SKM-1 (cell line): ENCODE measurements around the gene EMSY.
A peak's percentile ranks its signal among the peaks of the same experiment; 100 is the strongest.

Source experiments
- DNase-seq: peaks from one replicate; lab custom pipeline; 2025; ENCODE audit not compliant: unreplicated experiment; lab: John Stamatoyannopoulos, UW

Gene EMSY

GRCh38 chr11:76456571-76456970, 11.8 kb downstream of the EMSY start:
- no peak for DNase-seq

DNA sequence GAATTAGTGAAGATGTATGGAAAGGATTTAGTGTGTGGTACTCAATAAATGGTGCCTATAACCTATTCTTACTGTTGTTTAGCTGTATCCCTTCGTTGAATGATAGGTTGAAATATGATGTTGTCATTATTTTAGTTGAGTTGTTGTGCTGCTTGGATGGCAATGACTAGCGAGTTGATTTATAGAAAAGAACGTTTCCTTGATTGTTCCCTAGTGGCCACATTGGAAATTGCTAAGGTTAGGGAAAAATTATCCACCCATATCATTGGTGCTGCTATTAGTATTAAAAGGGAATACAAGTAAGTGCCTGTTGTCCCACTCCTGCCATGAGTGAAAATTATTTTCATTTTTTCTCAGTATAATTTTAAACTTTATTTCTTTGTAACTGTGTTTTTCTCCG, 14.5 kb downstream of the EMSY start:
- DNase-seq, result peak; percentile 25

DNA sequence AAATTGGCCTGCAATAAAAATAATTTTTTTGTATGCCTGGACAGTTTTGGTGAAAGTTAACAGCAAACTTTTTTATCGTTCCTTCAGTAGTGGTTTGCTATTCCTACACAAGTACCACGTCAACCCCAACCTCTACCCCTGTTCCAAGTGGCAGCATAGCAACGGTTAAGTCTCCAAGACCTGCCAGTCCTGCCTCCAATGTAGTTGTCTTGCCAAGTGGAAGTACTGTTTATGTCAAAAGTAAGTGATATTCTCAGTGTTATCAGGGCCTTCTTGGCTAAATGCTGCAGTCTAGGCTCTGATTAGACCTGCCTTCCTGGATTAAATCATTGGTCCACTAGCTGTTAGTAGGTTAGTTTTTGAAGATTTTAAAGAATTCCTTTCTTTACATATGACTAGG, 15.0 kb downstream of the EMSY start:
- DNase-seq, result no peak

GRCh38 chr11:76462317-76462716, 17.5 kb downstream of the EMSY start:
- DNase-seq, result no peak

- DNase-seq, result no peak
These were observed 20.9 kb downstream of the EMSY start for GRCh38 chr11:76465701-76466100.

DNA sequence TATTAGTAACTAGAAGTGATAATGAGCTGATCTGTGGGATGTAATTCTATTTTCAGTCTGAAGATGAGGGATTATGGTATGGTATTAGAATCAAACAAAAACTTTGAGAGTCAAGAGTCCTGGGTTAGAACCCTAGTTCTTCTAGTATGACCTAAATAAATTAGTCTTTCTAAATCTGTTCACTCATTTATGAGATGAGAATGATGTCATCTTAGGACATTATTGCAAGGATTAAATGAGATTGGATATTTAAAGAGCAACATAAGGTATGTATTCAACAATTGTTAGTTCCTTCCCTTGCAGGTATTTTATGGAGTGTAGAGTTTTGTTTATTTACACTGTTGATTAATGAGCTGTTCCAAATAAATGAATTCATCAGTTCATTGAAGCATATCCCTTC, 21.8 kb downstream of the EMSY start:
- no peak for DNase-seq

DNA sequence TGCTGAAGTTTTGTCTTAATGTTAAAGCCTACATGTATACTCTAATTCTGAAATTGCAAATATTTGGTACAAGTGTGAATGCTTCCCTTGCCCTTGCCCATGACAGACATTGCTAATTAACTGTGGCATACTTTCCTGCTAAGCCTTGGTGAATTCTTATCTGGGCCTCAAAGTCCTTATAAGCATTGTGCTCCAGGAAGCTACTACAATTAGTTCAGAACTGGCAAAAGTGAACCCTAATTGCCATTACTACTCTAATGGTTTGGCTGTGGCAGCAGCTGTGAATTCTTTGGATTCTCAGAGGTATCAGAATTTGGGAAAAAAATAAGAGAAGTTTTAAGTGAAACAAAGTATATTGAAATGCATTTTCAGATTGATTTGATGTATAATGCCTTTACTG, 24.3 kb downstream of the EMSY start:
- no peak for DNase-seq

GRCh38 chr11:76471382-76471781, 26.6 kb downstream of the EMSY start:
- DNase-seq, result no peak

- no peak for DNase-seq
These were observed 35.4 kb downstream of the EMSY start for GRCh38 chr11:76480241-76480640.

- DNase-seq, result no peak
These were observed 46.8 kb downstream of the EMSY start for GRCh38 chr11:76491644-76492043.

- no peak for DNase-seq
These were observed 48.2 kb downstream of the EMSY start for GRCh38 chr11:76493040-76493439.

- no peak for DNase-seq
These were observed 49.1 kb downstream of the EMSY start for GRCh38 chr11:76493626-76494539.

GRCh38 chr11:76495019-76495418, 50.2 kb downstream of the EMSY start:
- DNase-seq, result no peak

GRCh38 chr11:76496174-76496573, 51.4 kb downstream of the EMSY start:
- DNase-seq, result no peak

DNA sequence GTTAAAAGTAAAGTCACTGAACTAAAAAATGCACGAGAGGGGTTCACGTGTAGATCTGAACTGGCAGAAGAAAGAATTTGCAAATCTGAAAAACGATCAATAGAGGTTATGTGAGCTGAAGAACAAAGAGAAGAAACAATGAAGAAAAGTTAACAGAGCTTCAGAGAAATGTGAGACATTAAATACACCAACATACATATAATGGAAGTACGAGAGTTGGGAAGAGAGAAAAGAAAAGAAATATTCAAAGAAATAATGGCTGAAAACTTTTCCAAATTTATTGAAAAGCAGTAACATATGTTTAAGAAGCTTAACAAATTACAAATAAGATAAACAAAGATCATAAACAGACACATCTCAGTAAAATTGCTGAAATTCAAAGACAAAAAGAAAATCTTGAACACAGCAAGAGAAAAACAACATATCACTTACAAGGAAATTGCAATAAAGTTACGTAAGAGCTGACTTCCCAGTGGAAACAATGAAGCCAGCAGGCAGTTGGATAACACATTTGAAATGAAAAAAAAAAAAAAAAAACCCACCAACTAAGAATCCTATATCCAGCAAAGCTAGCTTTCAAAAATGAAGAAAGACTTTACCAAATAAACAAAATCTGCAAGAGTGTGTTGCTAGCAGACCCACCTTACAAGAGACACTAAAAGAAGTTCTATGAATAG, 56.8 kb downstream of the EMSY start:
- DNase-seq, result no peak

DNA sequence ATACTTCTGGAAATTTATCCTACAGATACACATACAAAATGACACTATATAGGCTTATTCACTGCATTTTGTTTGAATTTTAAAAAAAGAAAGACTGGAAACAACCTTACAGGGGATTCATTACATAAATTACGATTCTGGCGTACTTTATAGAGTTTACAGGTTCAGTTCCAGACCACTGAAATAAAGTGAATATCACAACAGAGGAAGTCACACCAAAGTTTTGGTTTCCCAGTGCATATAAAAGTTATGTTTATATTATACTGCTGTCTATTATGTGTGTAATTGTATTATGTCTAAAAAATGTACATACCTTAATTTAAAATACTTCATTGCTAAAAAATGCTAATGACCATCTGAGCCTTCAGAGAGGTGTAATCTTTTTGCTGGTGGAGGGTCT, 62.0 kb downstream of the EMSY start:
- DNase-seq, result no peak

DNA sequence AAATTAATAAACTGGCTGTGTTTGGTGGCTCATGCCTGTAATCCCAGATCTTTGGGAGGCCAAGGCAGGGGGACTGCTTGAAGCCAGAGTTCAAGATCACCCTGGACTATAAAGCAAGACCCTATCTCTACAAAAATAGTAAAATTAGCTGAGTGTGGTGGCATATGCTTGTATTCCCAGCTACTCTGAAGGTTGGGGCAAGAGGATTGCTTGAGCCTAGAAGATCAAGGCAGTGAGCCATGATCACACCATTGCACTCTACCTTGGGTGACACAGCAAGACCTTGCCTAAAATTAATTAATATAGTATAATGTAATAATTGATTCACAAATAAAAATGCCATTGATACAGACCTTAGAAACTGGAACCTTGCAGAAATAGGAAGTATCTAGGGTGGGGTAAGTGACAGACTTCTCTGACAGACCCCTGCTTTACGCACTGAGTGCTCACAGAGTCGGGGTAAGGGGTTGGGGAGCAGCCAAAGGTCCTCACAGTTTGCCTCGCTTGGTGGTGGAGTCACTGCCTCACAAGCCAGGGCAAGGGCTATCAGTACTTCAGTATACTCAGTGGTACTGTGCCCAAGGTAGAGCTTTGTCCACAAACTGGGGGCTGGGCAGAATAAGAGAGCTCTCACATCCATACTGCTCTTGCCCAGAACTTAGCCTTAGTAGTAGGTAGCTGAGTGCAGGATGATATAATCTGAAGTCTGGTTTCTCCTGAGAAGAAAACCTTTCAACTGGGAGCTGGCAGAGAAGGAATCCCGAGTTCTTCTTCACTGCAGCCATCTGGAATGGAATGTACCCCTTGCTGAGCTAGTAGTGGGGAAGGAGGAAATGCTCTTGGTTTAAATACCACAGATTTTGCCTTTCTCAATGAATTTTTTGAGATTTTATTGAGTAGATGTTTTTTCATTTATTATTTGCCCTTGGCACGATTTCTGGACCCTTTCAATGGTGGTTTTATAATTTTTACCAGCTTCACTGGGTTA, 65.5 kb downstream of the EMSY start:
- no peak for DNase-seq

GRCh38 chr11:76512851-76513653, 68.2 kb downstream of the EMSY start:
- DNase-seq, result no peak

DNA sequence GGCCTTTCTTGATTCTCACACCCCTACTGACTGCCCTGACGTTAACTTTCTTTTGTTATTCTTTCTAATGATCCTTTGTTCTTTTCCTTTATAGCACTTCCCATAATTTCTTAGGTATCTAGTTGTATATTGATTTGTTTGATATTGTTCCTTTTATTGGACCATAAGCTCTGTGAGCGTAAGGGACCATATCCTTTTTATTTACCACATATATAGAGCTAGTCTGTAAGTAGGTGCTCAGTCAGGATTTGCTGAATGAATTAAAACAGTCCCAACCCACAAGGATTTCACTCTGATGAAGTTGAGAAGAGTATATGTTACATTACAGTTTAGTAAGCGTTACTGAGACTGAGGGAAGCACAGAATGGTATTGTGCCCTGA, 68.8 kb downstream of the EMSY start:
- DNase-seq, result no peak

DNA sequence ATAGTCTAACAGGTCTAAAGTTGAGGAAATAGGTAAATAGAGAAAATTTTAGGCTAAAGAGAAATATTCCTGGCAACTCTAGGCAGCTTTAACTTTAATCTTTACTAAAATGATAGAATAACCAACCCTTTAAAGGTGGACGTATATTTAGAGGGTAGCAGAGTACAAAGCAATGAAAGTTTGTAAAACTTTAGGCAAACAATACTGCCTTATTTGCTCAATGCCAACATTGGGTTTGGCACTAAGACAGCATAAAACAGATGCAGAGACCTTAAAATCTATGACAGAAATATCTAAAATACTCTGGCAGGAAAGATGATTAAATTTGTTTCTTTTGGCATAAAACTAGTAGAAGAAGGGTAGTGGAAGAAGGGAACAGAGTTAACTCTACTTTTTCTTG, 70.7 kb downstream of the EMSY start:
- no peak for DNase-seq

DNA sequence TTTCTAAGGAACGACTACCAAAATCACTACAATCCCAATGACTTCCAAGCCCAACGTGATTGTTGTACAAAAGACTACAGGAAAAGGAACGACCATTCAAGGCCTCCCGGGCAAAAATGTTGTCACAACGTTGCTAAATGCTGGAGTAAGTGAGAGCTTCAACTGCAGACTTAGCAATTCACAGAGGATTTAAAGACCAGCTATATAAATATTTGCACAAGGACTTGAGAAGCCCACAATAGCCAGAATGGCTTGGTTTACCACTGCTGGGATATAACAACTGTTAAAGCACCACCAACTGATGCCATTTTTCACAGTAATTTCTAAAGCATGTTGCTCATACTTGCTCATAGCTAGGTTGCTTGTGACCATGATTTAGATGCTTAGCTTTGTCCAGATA, 78.3 kb downstream of the EMSY start:
- no peak for DNase-seq
